NB4 (cell line): ENCODE data around the gene LBHD1.
"Not testable (repeated sequence)": the region's sequence is repeated elsewhere in the genome, so short reads cannot be mapped to it uniquely, and the experiment has no call there.

ENCODE experiments used
- DNase-seq: peaks from one replicate; pipeline ENCODE4 v3.0.0; 2010; ENCODE audit warnings: low read depth
- H3K4me3 ChIP-seq: one replicate; pipeline ENCODE4 v1.5.1; 2011; ENCODE audit warnings: mild to moderate bottlenecking, low read depth, low read length, moderate library complexity
- MYC ChIP-seq: IDR thresholded peaks from 2 replicates; pipeline ENCODE4 v1.6.1; 2011; ENCODE audit warnings: low read depth, low read length
- POLR2A ChIP-seq: IDR thresholded peaks from 2 replicates; pipeline ENCODE4 v1.6.1; 2011; ENCODE audit warnings: mild to moderate bottlenecking; ENCODE audit not compliant: insufficient read length; ENCODE audit errors: extremely low read depth
- TF ChIP-seq, protein P1 (sequence below): IDR thresholded peaks from one replicate; pipeline ENCODE4 v1.5.1; 2012; ENCODE audit warnings: low read depth, low read length
- TF ChIP-seq, protein P2 (sequence below): IDR thresholded peaks from 2 replicates; pipeline ENCODE4 v1.6.1; 2011; ENCODE audit warnings: low read depth, low read length

Gene LBHD1

GRCh38 chr11:62652161-62653006 is 19.7 kb downstream of the LBHD1 start:
- no peak for DNase-seq
- peak overlapping the region; percentile 97 for H3K4me3 ChIP-seq
- TF ChIP-seq, protein P1, sequence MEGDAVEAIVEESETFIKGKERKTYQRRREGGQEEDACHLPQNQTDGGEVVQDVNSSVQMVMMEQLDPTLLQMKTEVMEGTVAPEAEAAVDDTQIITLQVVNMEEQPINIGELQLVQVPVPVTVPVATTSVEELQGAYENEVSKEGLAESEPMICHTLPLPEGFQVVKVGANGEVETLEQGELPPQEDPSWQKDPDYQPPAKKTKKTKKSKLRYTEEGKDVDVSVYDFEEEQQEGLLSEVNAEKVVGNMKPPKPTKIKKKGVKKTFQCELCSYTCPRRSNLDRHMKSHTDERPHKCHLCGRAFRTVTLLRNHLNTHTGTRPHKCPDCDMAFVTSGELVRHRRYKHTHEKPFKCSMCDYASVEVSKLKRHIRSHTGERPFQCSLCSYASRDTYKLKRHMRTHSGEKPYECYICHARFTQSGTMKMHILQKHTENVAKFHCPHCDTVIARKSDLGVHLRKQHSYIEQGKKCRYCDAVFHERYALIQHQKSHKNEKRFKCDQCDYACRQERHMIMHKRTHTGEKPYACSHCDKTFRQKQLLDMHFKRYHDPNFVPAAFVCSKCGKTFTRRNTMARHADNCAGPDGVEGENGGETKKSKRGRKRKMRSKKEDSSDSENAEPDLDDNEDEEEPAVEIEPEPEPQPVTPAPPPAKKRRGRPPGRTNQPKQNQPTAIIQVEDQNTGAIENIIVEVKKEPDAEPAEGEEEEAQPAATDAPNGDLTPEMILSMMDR = no peak
- TF ChIP-seq POLR2A (no peak), MYC (no peak)
- TF ChIP-seq, protein P2, sequence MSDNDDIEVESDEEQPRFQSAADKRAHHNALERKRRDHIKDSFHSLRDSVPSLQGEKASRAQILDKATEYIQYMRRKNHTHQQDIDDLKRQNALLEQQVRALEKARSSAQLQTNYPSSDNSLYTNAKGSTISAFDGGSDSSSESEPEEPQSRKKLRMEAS = no peak

DNA sequence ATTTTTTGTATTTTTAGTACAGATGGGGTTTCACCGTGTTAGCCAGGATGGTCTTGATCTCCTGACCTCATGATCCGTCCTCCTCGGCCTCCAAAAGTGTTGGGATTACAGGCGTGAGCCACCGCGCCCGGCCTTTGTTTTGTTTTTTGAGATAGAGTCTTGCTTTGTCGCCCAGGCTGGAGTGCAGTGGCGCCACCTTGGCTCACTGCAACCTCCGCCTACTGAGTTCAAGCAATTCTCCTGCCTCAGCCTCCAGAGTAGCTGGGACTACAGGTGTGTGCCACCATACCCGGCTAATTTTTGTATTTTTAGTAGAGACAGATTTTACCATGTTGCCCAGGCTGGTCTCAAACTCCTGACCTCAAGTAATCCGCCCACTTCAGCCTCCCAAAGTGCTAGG is 21.8 kb downstream of the LBHD1 start:
- not testable (repeated sequence) for DNase-seq, H3K4me3 ChIP-seq

DNA sequence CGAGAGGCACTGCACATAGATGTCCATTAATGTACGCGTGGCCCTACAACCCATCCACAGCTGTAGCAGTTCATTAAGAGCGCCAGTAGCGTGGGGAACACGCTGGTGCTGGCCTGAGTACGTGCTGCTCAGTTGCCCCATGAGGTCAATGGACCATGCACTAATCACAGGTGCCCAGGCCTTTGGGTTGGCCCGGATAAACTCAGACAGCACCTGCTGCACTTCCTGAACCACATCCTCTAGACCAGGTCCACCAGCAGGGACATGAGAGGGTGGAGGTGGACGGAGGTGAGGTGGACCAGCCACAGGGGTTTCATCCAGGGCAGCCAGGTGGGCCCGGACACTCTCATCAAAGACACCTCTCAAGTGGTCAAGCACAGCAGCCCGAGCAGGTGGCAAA is 22.6 kb downstream of the LBHD1 start:
- no peak for DNase-seq
- H3K4me3 ChIP-seq = no peak overlapping the region
- TF ChIP-seq MYC (no peak), POLR2A (no peak)
- TF ChIP-seq, protein P2 = no peak
- TF ChIP-seq, protein P1 = no peak

- TF ChIP-seq MYC = no peak
- TF ChIP-seq, protein P1 = no peak
- TF ChIP-seq POLR2A = no peak
- no peak for DNase-seq
- H3K4me3 ChIP-seq = no peak overlapping the region
Measured at GRCh38 chr11:62648967-62649364, 23.1 kb downstream of the LBHD1 start.

DNA sequence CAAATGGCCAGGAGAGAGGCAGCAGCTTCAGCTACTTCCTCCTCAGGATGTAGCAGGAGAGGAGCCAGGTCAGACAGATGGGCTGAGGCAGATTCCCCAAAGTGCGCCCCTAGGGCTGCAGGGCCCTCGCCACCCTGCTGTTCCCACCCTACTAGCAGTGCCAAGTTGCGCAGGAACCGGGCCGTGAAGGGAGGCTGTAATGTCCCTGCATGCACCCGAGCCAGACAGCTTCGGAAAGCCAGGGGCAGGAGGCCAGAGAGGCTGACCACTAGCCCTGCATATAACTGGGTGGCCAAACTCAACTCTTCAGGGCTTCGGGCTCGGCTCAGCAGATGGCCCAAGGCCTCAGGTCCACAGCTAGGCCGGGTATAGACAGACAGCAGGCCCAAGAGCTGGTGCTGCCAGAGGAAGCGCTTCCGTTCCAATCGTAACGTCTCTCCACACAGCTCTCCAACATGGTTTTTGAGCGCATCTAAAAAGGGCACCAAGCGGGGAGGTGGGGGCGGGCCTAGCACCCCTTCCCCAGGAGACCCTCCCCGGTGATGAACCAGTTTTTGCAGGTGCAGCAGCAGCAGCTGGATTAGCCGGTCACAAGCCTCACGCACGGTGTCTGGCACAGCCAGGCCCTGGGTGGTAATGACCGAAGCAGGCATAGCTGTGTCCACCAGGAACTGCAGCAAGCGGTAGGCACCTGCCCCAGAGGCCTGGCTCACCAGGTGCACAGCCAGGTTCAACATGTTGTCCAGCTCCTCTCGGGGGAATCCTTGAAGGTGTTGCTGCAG is 23.7 kb downstream of the LBHD1 start:
- no peak for TF ChIP-seq MYC
- TF ChIP-seq, protein P2 = no peak
- no peak for TF ChIP-seq POLR2A
- TF ChIP-seq, protein P1 = no peak
- H3K4me3 ChIP-seq = no peak overlapping the region
- no peak for DNase-seq

DNA sequence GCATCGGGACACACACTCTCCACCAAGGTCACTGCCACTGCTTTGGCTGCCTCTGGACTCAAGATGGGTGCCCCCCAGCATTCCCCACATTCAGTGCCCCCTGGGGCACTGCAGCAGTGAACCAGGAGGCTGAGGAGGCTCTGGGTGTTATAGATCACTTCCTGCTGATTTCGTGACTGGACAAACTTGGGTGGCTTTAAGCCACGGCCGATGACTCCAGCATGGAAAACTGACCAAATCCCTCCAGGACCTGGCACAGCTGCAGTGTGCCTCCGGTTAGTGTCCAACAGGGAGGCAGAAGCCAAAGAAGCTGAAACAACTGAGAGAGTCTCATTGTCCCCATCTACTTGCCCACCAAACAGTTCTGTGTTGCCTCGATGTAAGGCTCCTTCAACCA is 24.5 kb downstream of the LBHD1 start:
- TF ChIP-seq MYC (no peak), POLR2A (no peak)
- TF ChIP-seq, protein P1 = no peak
- TF ChIP-seq, protein P2 = no peak
- no peak for DNase-seq
- H3K4me3 ChIP-seq = no peak overlapping the region
